Loucy (cell line): ENCODE data around the gene CIART.

Experiments used
- EZH2phosphoT487 ChIP-seq: fragments of 200-600 bp; IDR thresholded peaks from 2 replicates; pipeline ENCODE4 v1.6.1; 2018; ENCODE audit warnings: antibody characterized with exemption, mild to moderate bottlenecking, moderate library complexity, borderline replicate concordance
- TF ChIP-seq, protein P1 (sequence below): fragments of 200-600 bp; sonication (generic); conservative IDR thresholded peaks from 2 replicates; pipeline ENCODE4 v1.5.1; 2014; ENCODE audit warnings: mild to moderate bottlenecking, antibody characterized with exemption, low read length

DNA sequence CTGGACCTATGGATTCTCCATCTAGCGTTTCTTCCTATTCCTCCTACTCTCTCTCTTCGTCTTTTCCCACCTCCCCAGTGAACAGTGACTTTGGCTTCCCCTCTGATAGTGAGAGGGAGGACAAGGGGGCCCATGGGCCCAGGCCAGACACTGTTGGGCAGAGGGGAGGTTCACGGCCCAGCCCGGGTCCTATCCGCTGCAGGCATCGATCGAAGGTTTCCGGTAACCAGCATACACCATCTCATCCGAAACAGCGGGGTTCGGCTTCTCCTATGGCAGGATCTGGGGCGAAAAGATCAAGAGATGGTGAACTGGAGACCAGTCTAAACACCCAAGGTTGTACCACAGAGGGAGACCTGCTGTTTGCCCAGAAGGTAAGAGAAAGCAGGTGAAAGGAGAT is 906 bp downstream of the CIART start:
- TF ChIP-seq, protein P1, sequence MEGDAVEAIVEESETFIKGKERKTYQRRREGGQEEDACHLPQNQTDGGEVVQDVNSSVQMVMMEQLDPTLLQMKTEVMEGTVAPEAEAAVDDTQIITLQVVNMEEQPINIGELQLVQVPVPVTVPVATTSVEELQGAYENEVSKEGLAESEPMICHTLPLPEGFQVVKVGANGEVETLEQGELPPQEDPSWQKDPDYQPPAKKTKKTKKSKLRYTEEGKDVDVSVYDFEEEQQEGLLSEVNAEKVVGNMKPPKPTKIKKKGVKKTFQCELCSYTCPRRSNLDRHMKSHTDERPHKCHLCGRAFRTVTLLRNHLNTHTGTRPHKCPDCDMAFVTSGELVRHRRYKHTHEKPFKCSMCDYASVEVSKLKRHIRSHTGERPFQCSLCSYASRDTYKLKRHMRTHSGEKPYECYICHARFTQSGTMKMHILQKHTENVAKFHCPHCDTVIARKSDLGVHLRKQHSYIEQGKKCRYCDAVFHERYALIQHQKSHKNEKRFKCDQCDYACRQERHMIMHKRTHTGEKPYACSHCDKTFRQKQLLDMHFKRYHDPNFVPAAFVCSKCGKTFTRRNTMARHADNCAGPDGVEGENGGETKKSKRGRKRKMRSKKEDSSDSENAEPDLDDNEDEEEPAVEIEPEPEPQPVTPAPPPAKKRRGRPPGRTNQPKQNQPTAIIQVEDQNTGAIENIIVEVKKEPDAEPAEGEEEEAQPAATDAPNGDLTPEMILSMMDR = no peak
- no peak for TF ChIP-seq EZH2phosphoT487
